ENCODE measurements around the gene ELOVL1. TPM values are rescaled to one million over a fixed set of nuclear protein-coding genes. Genes with fewer than 3 reads are reported as not detected.

Gene ELOVL1
- total and polyA plus RNA-seq, 10 of the 15 experiments (the other 5 are each of a cell fraction or from before 2014, with no cell fraction given): 58.5 to 139 (median 89.8) TPM

DNA sequence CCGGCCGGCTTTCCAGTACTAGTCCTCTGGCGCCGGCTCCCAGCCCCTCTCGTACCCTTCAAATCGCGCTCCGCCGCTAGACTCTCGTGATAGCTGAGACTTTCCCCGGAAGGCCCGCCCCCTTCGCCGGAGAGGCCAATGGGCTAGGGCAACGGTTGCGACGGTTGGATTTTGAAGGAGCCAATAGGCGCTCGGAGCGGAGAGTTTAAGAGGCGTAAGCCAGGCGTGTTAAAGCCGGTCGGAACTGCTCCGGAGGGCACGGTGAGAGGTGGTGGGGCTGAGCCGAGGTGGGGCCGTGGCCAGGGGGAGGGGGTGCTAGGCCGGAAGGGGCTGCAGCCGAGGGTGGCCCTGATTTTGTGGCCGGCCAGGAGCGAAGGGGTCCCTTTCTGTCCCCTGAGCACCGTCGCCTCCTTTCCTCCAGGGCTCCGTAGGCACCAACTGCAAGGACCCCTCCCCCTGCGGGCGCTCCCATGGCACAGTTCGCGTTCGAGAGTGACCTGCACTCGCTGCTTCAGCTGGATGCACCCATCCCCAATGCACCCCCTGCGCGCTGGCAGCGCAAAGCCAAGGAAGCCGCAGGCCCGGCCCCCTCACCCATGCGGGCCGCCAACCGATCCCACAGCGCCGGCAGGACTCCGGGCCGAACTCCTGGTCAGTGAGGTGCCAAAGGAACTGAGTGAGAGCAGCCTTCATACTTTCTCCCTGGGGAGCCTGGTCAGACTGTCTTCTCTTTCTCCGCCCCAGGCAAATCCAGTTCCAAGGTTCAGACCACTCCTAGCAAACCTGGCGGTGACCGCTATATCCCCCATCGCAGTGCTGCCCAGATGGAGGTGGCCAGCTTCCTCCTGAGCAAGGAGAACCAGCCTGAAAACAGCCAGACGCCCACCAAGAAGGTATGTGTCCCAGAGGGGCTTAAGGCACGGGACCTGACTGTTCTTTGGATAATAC, 8.8 kb downstream of the ELOVL1 start, which contains the start of gene CDC20 (continued):
- TF ChIP-seq, protein P1, sequence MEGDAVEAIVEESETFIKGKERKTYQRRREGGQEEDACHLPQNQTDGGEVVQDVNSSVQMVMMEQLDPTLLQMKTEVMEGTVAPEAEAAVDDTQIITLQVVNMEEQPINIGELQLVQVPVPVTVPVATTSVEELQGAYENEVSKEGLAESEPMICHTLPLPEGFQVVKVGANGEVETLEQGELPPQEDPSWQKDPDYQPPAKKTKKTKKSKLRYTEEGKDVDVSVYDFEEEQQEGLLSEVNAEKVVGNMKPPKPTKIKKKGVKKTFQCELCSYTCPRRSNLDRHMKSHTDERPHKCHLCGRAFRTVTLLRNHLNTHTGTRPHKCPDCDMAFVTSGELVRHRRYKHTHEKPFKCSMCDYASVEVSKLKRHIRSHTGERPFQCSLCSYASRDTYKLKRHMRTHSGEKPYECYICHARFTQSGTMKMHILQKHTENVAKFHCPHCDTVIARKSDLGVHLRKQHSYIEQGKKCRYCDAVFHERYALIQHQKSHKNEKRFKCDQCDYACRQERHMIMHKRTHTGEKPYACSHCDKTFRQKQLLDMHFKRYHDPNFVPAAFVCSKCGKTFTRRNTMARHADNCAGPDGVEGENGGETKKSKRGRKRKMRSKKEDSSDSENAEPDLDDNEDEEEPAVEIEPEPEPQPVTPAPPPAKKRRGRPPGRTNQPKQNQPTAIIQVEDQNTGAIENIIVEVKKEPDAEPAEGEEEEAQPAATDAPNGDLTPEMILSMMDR (IDR thresholded peaks at IDR 0.05 in 2 of 3, conservative IDR thresholded peaks at IDR 0.05 in 1 of 3; ENCODE audit: control insufficient read depth in 2 of 3, extremely low read depth in 1 of 3, insufficient read depth in 1 of 3, low read depth in 3 of 3, low read length in 3 of 3): no peak
- TF ChIP-seq LARP7 (IDR thresholded peaks at IDR 0.05) (0 out of 2 replicates have a peak, but pooled peaks have one; percentile 21), EP300 (IDR thresholded peaks at IDR 0.05; ENCODE audit: borderline replicate concordance in 1 of 2, control insufficient read depth in 1 of 2, low read depth in 2 of 2, low read length in 2 of 2) (no peak), CBX5 (IDR thresholded peaks at IDR 0.05; ENCODE audit: low read depth) (no peak), KLF5 (IDR thresholded peaks at IDR 0.05; ENCODE audit: partially characterized antibody) (no peak), NFXL1 (IDR thresholded peaks at IDR 0.05; ENCODE audit: borderline replicate concordance) (no peak), IRF4 (IDR thresholded peaks at IDR 0.05; ENCODE audit: low read depth, low read length) (no peak), RCOR1 (conservative IDR thresholded peaks at IDR 0.05; ENCODE audit: low read depth, low read length) (peak; percentile 96; the same call in 1 of the 2 replicates), MYC (IDR thresholded peaks at IDR 0.05; ENCODE audit: insufficient read depth, insufficient read length, insufficient replicate concordance, low read length, severe bottlenecking) (no peak), PBX3 (IDR thresholded peaks at IDR 0.05; ENCODE audit: insufficient replicate concordance, low read depth, low read length) (no peak), NBN (IDR thresholded peaks at IDR 0.05) (no peak), HCFC1 (IDR thresholded peaks at IDR 0.05; ENCODE audit: low read length) (peak; percentile 25; the same call in 1 of the 2 replicates), YY1 (IDR thresholded peaks at IDR 0.05; ENCODE audit: low read depth, low read length) (no peak), HDGF (IDR thresholded peaks at IDR 0.05) (0 out of 2 replicates have a peak, but pooled peaks have one; percentile 12), CHD2 (IDR thresholded peaks at IDR 0.05; ENCODE audit: borderline replicate concordance, low read depth, low read length) (peak; percentile 99), ZNF384 (IDR thresholded peaks at IDR 0.05; ENCODE audit: borderline replicate concordance, low read depth, low read length) (no peak), SPI1 (IDR thresholded peaks at IDR 0.05; ENCODE audit: borderline replicate concordance, insufficient read depth, low read depth, low read length) (no peak), PML (IDR thresholded peaks at IDR 0.05; ENCODE audit: low read length) (no peak; the same call in 1 of the 2 replicates)
- TF ChIP-seq, protein P2, sequence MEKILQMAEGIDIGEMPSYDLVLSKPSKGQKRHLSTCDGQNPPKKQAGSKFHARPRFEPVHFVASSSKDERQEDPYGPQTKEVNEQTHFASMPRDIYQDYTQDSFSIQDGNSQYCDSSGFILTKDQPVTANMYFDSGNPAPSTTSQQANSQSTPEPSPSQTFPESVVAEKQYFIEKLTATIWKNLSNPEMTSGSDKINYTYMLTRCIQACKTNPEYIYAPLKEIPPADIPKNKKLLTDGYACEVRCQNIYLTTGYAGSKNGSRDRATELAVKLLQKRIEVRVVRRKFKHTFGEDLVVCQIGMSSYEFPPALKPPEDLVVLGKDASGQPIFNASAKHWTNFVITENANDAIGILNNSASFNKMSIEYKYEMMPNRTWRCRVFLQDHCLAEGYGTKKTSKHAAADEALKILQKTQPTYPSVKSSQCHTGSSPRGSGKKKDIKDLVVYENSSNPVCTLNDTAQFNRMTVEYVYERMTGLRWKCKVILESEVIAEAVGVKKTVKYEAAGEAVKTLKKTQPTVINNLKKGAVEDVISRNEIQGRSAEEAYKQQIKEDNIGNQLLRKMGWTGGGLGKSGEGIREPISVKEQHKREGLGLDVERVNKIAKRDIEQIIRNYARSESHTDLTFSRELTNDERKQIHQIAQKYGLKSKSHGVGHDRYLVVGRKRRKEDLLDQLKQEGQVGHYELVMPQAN (conservative IDR thresholded peaks at IDR 0.05): peak; percentile 100
- TF ChIP-seq, protein P3, sequence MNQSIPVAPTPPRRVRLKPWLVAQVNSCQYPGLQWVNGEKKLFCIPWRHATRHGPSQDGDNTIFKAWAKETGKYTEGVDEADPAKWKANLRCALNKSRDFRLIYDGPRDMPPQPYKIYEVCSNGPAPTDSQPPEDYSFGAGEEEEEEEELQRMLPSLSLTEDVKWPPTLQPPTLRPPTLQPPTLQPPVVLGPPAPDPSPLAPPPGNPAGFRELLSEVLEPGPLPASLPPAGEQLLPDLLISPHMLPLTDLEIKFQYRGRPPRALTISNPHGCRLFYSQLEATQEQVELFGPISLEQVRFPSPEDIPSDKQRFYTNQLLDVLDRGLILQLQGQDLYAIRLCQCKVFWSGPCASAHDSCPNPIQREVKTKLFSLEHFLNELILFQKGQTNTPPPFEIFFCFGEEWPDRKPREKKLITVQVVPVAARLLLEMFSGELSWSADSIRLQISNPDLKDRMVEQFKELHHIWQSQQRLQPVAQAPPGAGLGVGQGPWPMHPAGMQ (IDR thresholded peaks at IDR 0.05; ENCODE audit: borderline replicate concordance): peak; percentile 79
- TF ChIP-seq, protein P4, sequence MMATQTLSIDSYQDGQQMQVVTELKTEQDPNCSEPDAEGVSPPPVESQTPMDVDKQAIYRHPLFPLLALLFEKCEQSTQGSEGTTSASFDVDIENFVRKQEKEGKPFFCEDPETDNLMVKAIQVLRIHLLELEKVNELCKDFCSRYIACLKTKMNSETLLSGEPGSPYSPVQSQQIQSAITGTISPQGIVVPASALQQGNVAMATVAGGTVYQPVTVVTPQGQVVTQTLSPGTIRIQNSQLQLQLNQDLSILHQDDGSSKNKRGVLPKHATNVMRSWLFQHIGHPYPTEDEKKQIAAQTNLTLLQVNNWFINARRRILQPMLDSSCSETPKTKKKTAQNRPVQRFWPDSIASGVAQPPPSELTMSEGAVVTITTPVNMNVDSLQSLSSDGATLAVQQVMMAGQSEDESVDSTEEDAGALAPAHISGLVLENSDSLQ (IDR thresholded peaks at IDR 0.05): peak; percentile 47; the same call in 1 of the 2 replicates
